A549 (cell line): Measurements from ENCODE around the gene POP7. TPM values are rescaled to one million over a fixed set of nuclear protein-coding genes. Genes with fewer than 3 reads are reported as not detected.

ENCODE experiments used
- ATAC-seq, 2 experiments: fragments of 200-7000 bp in 1 of 2; fragments of >200 bp in 1 of 2; cut with Nextera tagmentation in 1 of 2; cut with Tn5 transposase in 1 of 2; 3 replicates each; pipeline versions ENCODE4 v1.8.0 to v1.9.1; 2018 to 2020; ENCODE audit warnings: mild to moderate bottlenecking in 1 of 2, moderate library complexity in 1 of 2
- CTCF ChIA-PET: fragments of 300-600 bp; sonication (Branson Sonifier 250); formaldehyde crosslinking; extraction: SDS; loops from one replicate; lab custom pipeline; 2021; ENCODE audit warnings: antibody characterized with exemption, inconsistent platforms; lab: Yijun Ruan, JAX
- POLR2A ChIA-PET: fragments of 350-600 bp; formaldehyde crosslinking; extraction: SDS; loops from one replicate; lab custom pipeline; 2021; ENCODE audit warnings: antibody characterized with exemption, inconsistent platforms; lab: Yijun Ruan, JAX
- DNase-seq, 2 experiments: peaks; one replicate each; pipeline versions ENCODE4 v3.0.0 to v3.0.0-alpha.2; 2011 to 2016; ENCODE audit warnings: low read depth in 1 of 2, low spot score in 1 of 2
- FAIRE-seq: peaks from 2 replicates; lab custom pipeline; 2011; peaks lifted over from hg19 to GRCh38; lab: Jason Lieb, UNC
- H3K27ac ChIP-seq, 2 experiments: fragments of >200 bp; sonication (Bioruptor Twin); formaldehyde crosslinking; 3 replicates each; pipeline ENCODE4 v1.5.1; 2016 to 2017
- H3K4me1 ChIP-seq: fragments of >200 bp; sonication (Bioruptor Twin); formaldehyde crosslinking; 3 replicates; pipeline ENCODE4 v1.6.1; 2016
- H3K4me2 ChIP-seq: fragments of >200 bp; sonication (Bioruptor Twin); formaldehyde crosslinking; 3 replicates; pipeline ENCODE4 v1.6.1; 2016
- H3K4me3 ChIP-seq: fragments of >200 bp; sonication (Bioruptor Twin); formaldehyde crosslinking; 3 replicates; pipeline ENCODE4 v1.5.1; 2016
- H3K9me3 ChIP-seq: fragments of >200 bp; sonication (Bioruptor Twin); formaldehyde crosslinking; 3 replicates; pipeline ENCODE4 v1.6.1; 2016
- BHLHE40 ChIP-seq: IDR thresholded peaks from 2 replicates; pipeline ENCODE4 v1.6.1; 2012; ENCODE audit warnings: low read depth, low read length, inconsistent platforms
- CBX2 ChIP-seq: fragments of 200-600 bp; sonication (generic); IDR thresholded peaks from 2 replicates; pipeline ENCODE4 v1.6.1; 2016; ENCODE audit warnings: low read depth, mild to moderate bottlenecking, borderline replicate concordance
- CBX8 ChIP-seq: fragments of 200-600 bp; sonication (generic); IDR thresholded peaks from 2 replicates; pipeline ENCODE4 v1.6.1; 2016
- CHD2 ChIP-seq: fragments of 150-350 bp; IDR thresholded peaks from 2 replicates; pipeline ENCODE4 v1.6.1; 2014; ENCODE audit warnings: low read length; ENCODE audit not compliant: partially characterized antibody
- ESRRA ChIP-seq: fragments of 150-350 bp; IDR thresholded peaks from 2 replicates; pipeline ENCODE4 v1.6.1; 2014; ENCODE audit warnings: mild to moderate bottlenecking, low read length, borderline replicate concordance
- FOSB ChIP-seq: fragments of 250-450 bp; sonication (Bioruptor Pico); IDR thresholded peaks from 2 replicates; pipeline ENCODE4 v1.5.0; 2020; ENCODE audit warnings: mild to moderate bottlenecking, moderate library complexity
- FOSL2 ChIP-seq, 2 experiments: fragments of 450-650 bp in 1 of 2; fragments of >200 bp in 1 of 2; sonication (Bioruptor Twin) in 1 of 2; formaldehyde crosslinking; IDR thresholded peaks; 2 replicates each; pipeline versions ENCODE4 v1.5.0 to v1.6.1; 2016 to 2020; ENCODE audit warnings: mild to moderate bottlenecking in 1 of 2, moderate library complexity in 1 of 2
- FOXS1 ChIP-seq: fragments of 250-450 bp; sonication (Bioruptor Pico); IDR thresholded peaks from 2 replicates; pipeline ENCODE4 v1.5.0; 2020; ENCODE audit warnings: mild to moderate bottlenecking, moderate library complexity
- GATA3 ChIP-seq: IDR thresholded peaks from 2 replicates; pipeline ENCODE4 v1.6.1; 2012; ENCODE audit warnings: borderline replicate concordance
- HDAC2 ChIP-seq: fragments of 200-600 bp; sonication (generic); IDR thresholded peaks from 2 replicates; pipeline ENCODE4 v1.6.1; 2016
- HEYL ChIP-seq: fragments of 250-450 bp; sonication (Bioruptor Pico); IDR thresholded peaks from 2 replicates; pipeline ENCODE4 v1.8.0; 2021; ENCODE audit warnings: mild to moderate bottlenecking, moderate library complexity
- HOXB5 ChIP-seq: fragments of 250-450 bp; sonication (Bioruptor Pico); IDR thresholded peaks from 2 replicates; pipeline ENCODE4 v1.5.0; 2020; ENCODE audit warnings: mild to moderate bottlenecking, moderate library complexity
- KDM1A ChIP-seq: fragments of 200-600 bp; sonication (generic); IDR thresholded peaks from 2 replicates; pipeline ENCODE4 v1.6.1; 2016; ENCODE audit warnings: low read depth, mild to moderate bottlenecking
- MAZ ChIP-seq: fragments of 150-350 bp; IDR thresholded peaks from 2 replicates; pipeline ENCODE4 v1.6.1; 2014; ENCODE audit warnings: antibody characterized with exemption, low read depth, low read length, borderline replicate concordance
- RCOR1 ChIP-seq: fragments of 150-350 bp; IDR thresholded peaks from 2 replicates; pipeline ENCODE4 v1.6.1; 2014; ENCODE audit warnings: antibody characterized with exemption, low read length, low read depth
- RFX5 ChIP-seq: fragments of 450-650 bp; IDR thresholded peaks from 2 replicates; pipeline ENCODE4 v1.7.1; 2014; ENCODE audit warnings: antibody characterized with exemption, mild to moderate bottlenecking, moderate library complexity
- ZFP36 ChIP-seq: fragments of 450-650 bp; IDR thresholded peaks from 2 replicates; pipeline ENCODE4 v1.6.1; 2014; ENCODE audit warnings: borderline replicate concordance; ENCODE audit not compliant: partially characterized antibody
- ZNF302 ChIP-seq: fragments of 250-450 bp; sonication (Bioruptor Pico); IDR thresholded peaks from 2 replicates; pipeline ENCODE4 v1.9.0; 2021; ENCODE audit warnings: inconsistent platforms, mild to moderate bottlenecking, moderate library complexity
- ZSCAN20 ChIP-seq: fragments of 250-450 bp; sonication (Bioruptor Pico); IDR thresholded peaks from 2 replicates; pipeline ENCODE4 v1.8.0; 2022; ENCODE audit warnings: mild to moderate bottlenecking, moderate library complexity
- WGBS: methylation state at CpG from one replicate; pipeline ENCODE4 v1.1.6; 2017; ENCODE audit errors: missing lambda C conversion rate; 5-methylcytosine and 5-hydroxymethylcytosine counted together
- polyA plus RNA-seq, 4 experiments: library from polyadenylated mRNA; depleted of rRNA in 3 of 4; stranded (reverse); fragments of >200 nt; fragmentation: RNase III in 1 of 4; extraction: RNeasy Plus Mini Kit Qiagen cat#74134 plus additional on column Dnase treatment in 1 of 4; gene quantifications; 2 replicates in 3 of 4; 3 replicates in 1 of 4; pipeline ENCODE4 v1.2.3, GENCODE V29; 2011 to 2017
- TF ChIP-seq, protein P1 (sequence below): fragments of 450-650 bp; IDR thresholded peaks from 2 replicates; pipeline ENCODE4 v1.6.1; 2014; ENCODE audit warnings: antibody characterized with exemption
- TF ChIP-seq, protein P2 (sequence below): fragments of 250-450 bp; sonication (Bioruptor Pico); IDR thresholded peaks from 2 replicates; pipeline ENCODE4 v1.5.0; 2020; ENCODE audit warnings: low read depth, mild to moderate bottlenecking, moderate library complexity

Gene POP7
- polyA plus RNA-seq, 2 of the 4 experiments (the other 2 are of a cell fraction) = 29.5 to 77.4 TPM

DNA sequence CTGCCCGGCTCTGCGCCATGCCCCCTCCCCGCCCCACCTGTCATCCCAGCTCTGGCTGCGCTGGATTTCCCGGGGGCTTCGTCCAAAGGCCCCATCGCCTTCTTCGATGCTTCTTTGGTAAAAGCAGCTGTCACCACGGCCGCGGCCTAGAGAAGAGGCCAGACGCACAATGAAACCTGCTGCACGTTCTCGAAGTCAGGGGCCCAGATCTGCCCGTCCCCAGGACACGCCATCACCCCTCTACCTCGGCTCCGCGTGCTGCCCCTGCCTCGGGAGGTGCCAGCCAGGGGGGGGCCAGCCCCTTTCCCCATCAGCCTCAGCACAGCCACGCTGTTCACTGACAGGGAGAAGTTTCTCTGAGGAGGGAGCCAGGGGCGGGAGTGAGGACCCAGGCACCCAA, 18.7 kb upstream of the POP7 start:
- 97% methylated on average over 20 of the region's 22 CpGs for WGBS
- CTCF ChIA-PET = interaction anchor here (7.0 to 10.6 kb wide), 3 partner anchors 11 to 56 kb away, joined by 72 to 158 read pairs (median 142); partner anchors contain the start of gene POP7

DNA sequence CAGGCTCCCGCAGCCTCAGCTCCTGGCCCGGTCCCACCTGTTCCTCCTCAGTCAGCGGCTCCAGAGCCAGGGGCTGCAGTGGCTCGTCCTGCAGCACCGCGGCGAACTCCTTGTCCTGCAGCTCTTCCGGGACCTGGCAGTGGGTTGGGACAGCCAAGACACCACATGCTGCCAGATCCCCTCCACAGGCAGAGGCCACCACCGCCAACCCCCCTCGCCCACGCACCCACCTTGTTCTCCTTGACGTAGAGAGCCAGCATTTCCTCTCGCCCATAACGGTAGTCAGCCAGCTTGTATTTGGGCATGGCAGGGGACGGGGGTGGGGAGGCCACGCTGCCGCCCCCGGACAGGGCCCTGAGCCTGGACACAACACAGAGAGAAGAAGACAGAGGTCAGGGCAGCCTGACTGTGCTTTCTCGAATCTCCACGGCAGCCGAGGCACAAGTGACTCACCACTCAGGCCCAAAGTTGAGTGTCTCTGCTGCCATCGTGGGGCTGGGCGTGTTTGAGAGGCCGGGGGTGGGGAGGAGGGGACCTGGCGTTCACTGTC, 18.1 kb upstream of the POP7 start:
- Histone ChIP-seq H3K4me3 (no peak overlapping the region), H3K4me1 (peaks cover 19% of the 10 kb centered on the region), H3K4me2 (no peak overlapping the region), H3K27ac (no peak overlapping the region), H3K9me3 (no peaks in the 10 kb centered on the region)
- no peak for FAIRE-seq
- ChIA-PET CTCF (interaction anchor here (7.0 to 10.6 kb wide), 3 partner anchors 11 to 56 kb away, joined by 72 to 158 read pairs (median 142); partner anchors contain the start of gene POP7), POLR2A (no interaction called here)
- no peak for TF ChIP-seq ZNF302 (CRISPR knock-in tag)
- TF ChIP-seq GATA3 = no peak
- TF ChIP-seq FOSL2 (IDR thresholded peaks at IDR 0.05) = no peak
- no peak for TF ChIP-seq FOSL2 (CRISPR knock-in tag; IDR thresholded peaks at IDR 0.05)
- TF ChIP-seq, protein P1, sequence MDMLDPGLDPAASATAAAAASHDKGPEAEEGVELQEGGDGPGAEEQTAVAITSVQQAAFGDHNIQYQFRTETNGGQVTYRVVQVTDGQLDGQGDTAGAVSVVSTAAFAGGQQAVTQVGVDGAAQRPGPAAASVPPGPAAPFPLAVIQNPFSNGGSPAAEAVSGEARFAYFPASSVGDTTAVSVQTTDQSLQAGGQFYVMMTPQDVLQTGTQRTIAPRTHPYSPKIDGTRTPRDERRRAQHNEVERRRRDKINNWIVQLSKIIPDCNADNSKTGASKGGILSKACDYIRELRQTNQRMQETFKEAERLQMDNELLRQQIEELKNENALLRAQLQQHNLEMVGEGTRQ = no peak
- no peak for TF ChIP-seq FOXS1 (CRISPR knock-in tag)
- TF ChIP-seq HEYL (CRISPR knock-in tag) = no peak
- no peak for TF ChIP-seq HOXB5
- TF ChIP-seq, protein P2, sequence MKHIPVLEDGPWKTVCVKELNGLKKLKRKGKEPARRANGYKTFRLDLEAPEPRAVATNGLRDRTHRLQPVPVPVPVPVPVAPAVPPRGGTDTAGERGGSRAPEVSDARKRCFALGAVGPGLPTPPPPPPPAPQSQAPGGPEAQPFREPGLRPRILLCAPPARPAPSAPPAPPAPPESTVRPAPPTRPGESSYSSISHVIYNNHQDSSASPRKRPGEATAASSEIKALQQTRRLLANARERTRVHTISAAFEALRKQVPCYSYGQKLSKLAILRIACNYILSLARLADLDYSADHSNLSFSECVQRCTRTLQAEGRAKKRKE (CRISPR knock-in tag) = no peak
- no peak for ATAC-seq
- DNase-seq = no peak
- 87% methylated on average over 17 of the region's 25 CpGs for WGBS

More for the DNA sequence above, 18.7 kb upstream of the POP7 start:
- H3K4me1 ChIP-seq = peaks cover 17% of the 10 kb centered on the region
- ATAC-seq = no peak
- H3K4me3 ChIP-seq = no peak overlapping the region
- no peak overlapping the region for H3K4me2 ChIP-seq
- TF ChIP-seq CBX2 = no peak
- TF ChIP-seq CBX8 = no peak
- TF ChIP-seq FOSB = no peak
- TF ChIP-seq KDM1A = no peak
- no peak for TF ChIP-seq ESRRA
- no peak for TF ChIP-seq FOSL2 (IDR thresholded peaks at IDR 0.05)
- no peak for TF ChIP-seq FOSL2 (CRISPR knock-in tag; IDR thresholded peaks at IDR 0.05)
- TF ChIP-seq FOXS1 (CRISPR knock-in tag) = no peak
- TF ChIP-seq MAZ = no peak
- TF ChIP-seq BHLHE40 = no peak
- no peak for TF ChIP-seq HDAC2
- no peak for TF ChIP-seq RFX5
- no peak for TF ChIP-seq ZSCAN20
- TF ChIP-seq CHD2 = no peak
- no peak for TF ChIP-seq ZFP36
- TF ChIP-seq GATA3 = no peak
- no peak overlapping the region for H3K27ac ChIP-seq
- no peak for FAIRE-seq
- DNase-seq = no peak
- no peaks in the 10 kb centered on the region for H3K9me3 ChIP-seq
- POLR2A ChIA-PET = no interaction called here

DNA sequence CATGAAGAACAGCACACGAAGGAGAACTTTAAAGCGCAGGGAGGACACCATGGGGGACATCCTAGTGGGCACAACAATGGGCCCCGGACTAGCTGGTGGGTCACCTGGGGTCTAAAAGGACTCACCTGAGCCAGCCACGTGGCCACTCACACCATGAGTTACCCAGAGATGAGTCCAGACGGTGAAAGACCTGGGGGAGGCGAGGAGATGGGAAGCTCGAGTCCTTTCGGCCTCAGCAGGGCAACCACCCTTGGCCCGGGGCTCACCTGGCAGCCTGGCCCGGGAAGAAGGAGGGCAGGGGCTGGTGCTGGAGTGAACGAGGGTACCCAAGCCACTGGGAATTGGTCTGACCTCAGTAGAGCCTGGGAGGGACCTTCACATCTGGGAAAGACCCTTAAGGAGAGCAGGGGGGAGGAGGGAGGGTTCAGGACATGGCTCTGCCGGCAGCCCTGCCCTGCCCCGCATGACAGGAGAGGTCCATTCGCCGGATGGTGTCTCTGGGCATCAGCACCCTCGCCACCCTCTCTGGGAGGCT, 17.5 kb upstream of the POP7 start:
- DNase-seq (no peak), ATAC-seq (no peak), FAIRE-seq (no peak)
- Histone ChIP-seq H3K4me1 (peaks cover 21% of the 10 kb centered on the region), H3K9me3 (no peaks in the 10 kb centered on the region), H3K27ac (no peak overlapping the region), H3K4me3 (no peak overlapping the region), H3K4me2 (no peak overlapping the region)
- 87% methylated on average over 16 of the region's 16 CpGs for WGBS
- TF ChIP-seq RCOR1 = no peak
- ChIA-PET POLR2A (no interaction called here), CTCF (interaction anchor here (1.5 to 10.6 kb wide), 4 partner anchors 12 to 129 kb away, joined by 4 to 158 read pairs (median 107); partner anchors contain the start of gene POP7)
